ENCODE results near the gene TMED6. TPM values are rescaled to one million over a fixed set of nuclear protein-coding genes. Genes with fewer than 3 reads are reported as not detected.

Gene TMED6
- under 1 TPM; 0.53 to 0.66 TPM for total RNA-seq
- not detected for polyA plus RNA-seq (2013, experiment 1 of 2)
- polyA plus RNA-seq (2013, experiment 2 of 2): not detected
- long read RNA-seq, experiment 1: 0 reads
- long read RNA-seq, experiment 2: 0 reads
- long read RNA-seq, experiment 3: 0 reads
- long read RNA-seq, experiment 4: 0 reads

DNA sequence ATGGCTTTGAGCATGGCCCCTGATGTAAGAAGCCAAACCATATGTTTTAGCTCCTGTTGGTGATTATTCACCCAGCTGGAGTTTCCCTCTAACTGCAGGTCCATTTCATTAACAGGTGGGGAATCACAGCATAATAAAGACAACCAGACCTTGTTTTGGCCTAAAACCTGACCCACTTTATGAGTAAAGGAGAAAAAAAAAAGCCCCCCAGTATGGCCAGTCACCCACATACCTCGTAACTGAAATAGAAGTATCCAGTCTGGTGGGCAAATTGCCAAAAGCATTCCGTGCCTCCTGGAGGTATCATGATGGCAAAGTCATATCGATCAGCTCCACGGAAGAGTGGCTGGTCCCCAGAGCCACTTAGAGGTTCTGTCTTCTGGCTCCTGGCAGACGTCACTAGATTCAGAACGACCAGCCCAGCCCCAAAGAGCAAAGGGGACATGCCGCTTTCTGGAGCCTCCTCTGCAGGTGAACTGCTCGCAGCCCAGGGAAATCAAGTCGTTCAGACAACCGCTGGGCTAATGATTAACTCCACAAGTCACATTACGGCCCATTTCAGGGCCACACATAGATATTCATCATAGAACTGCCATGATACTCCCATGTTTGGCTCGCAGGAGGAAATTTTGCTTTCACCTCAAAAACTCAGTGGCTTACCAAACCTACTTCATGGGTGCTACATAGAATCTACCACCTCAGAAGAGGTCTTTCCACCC lies at the start of gene TMED6:
TSS of gene TMED6 (minus strand) at position 478 of the 719 bp plus-strand sequence. CDS start at position 445, 33 bp downstream.
- Histone ChIP-seq H3K4me1 (ENCODE audit: control insufficient read depth, insufficient read depth, low read length) (peaks cover 3% of the 10 kb centered on the region), H3K36me3 (ENCODE audit: control insufficient read depth, insufficient read depth, low read length) (peaks cover 24% of the 10 kb centered on the region), H3K9ac (ENCODE audit: extremely low read depth, low read length, poor library complexity, severe bottlenecking) (no peak within 1 kb of the TSS), H3K9me3 (ENCODE audit: control insufficient read depth, low read length) (no peaks in the 10 kb centered on the region), H3K4me3 (ENCODE audit: low read length) (no peak within 1 kb of the TSS), H3K27me3 (ENCODE audit: control insufficient read depth, insufficient read depth, low read length, poor library complexity, severe bottlenecking) (no peaks in the 10 kb centered on the region), H3K27ac (ENCODE audit: low read depth, low read length) (no peak within 1 kb of the TSS)
- DNase-seq: no peak
- TF ChIP-seq, protein P1, sequence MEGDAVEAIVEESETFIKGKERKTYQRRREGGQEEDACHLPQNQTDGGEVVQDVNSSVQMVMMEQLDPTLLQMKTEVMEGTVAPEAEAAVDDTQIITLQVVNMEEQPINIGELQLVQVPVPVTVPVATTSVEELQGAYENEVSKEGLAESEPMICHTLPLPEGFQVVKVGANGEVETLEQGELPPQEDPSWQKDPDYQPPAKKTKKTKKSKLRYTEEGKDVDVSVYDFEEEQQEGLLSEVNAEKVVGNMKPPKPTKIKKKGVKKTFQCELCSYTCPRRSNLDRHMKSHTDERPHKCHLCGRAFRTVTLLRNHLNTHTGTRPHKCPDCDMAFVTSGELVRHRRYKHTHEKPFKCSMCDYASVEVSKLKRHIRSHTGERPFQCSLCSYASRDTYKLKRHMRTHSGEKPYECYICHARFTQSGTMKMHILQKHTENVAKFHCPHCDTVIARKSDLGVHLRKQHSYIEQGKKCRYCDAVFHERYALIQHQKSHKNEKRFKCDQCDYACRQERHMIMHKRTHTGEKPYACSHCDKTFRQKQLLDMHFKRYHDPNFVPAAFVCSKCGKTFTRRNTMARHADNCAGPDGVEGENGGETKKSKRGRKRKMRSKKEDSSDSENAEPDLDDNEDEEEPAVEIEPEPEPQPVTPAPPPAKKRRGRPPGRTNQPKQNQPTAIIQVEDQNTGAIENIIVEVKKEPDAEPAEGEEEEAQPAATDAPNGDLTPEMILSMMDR (conservative IDR thresholded peaks at IDR 0.05): no peak
- WGBS, 2 experiments (ENCODE audit: insufficient coverage in 1 of 2, insufficient read length in 1 of 2): 92 to 96% methylated on average over 11 to 12 of the region's 12 CpGs
- H3K4me3 Mint-ChIP-seq: no peak within 1 kb of the TSS
- H3K36me3 Mint-ChIP-seq (ENCODE audit: low read depth): peaks cover 24% of the 10 kb centered on the region
- H3K9me3 Mint-ChIP-seq: no peaks in the 10 kb centered on the region
- peaks cover 15% of the 10 kb centered on the region for H3K4me1 Mint-ChIP-seq
- no peak within 1 kb of the TSS for H3K27ac Mint-ChIP-seq
- no peaks in the 10 kb centered on the region for H3K27me3 Mint-ChIP-seq (ENCODE audit: insufficient read depth)

DNA sequence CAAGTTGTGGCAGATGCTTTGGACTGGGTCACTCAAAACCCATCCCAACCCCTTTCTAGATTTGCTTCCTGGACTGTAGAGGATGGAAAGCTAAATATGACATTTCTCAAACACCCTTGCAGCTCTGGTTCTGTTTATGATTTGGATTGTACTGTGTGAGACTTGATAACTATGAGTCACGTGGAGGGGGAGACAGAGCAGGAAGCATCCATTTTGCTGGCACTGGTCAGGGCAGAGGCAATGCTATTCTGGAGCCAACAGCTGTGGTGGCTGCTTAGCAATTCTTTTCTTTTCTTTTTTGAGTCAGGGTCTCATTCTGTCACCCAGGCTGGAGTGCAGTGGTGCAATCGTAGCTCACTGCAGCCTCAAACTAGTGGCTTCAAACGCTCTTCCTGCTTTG lies 47.8 kb upstream of the TMED6 start:
- H3K4me3 ChIP-seq (ENCODE audit: low read length): no peak overlapping the region
- Mint-ChIP-seq H3K9me3 (no peaks in the 10 kb centered on the region), H3K4me3 (no peak overlapping the region), H3K27ac (no peak overlapping the region), H3K4me1 (peaks cover 22% of the 10 kb centered on the region), H3K27me3 (ENCODE audit: insufficient read depth) (no peaks in the 10 kb centered on the region), H3K36me3 (ENCODE audit: low read depth) (no peaks in the 10 kb centered on the region)
- WGBS, 2 experiments (ENCODE audit: insufficient coverage in 1 of 2, insufficient read length in 1 of 2): 84 to 91% methylated on average over 3 of the region's 3 CpGs
- no peak overlapping the region for H3K9ac ChIP-seq (ENCODE audit: extremely low read depth, low read length, poor library complexity, severe bottlenecking)
- DNase-seq: no peak
- H3K27me3 ChIP-seq (ENCODE audit: control insufficient read depth, insufficient read depth, low read length, poor library complexity, severe bottlenecking): no peaks in the 10 kb centered on the region
- TF ChIP-seq, protein P1 (conservative IDR thresholded peaks at IDR 0.05): no peak
- H3K4me1 ChIP-seq (ENCODE audit: control insufficient read depth, insufficient read depth, low read length): peaks cover 2% of the 10 kb centered on the region
- H3K27ac ChIP-seq (ENCODE audit: low read depth, low read length): no peak overlapping the region
- no peaks in the 10 kb centered on the region for H3K36me3 ChIP-seq (ENCODE audit: control insufficient read depth, insufficient read depth, low read length)
- H3K9me3 ChIP-seq (ENCODE audit: control insufficient read depth, low read length): no peaks in the 10 kb centered on the region

DNA sequence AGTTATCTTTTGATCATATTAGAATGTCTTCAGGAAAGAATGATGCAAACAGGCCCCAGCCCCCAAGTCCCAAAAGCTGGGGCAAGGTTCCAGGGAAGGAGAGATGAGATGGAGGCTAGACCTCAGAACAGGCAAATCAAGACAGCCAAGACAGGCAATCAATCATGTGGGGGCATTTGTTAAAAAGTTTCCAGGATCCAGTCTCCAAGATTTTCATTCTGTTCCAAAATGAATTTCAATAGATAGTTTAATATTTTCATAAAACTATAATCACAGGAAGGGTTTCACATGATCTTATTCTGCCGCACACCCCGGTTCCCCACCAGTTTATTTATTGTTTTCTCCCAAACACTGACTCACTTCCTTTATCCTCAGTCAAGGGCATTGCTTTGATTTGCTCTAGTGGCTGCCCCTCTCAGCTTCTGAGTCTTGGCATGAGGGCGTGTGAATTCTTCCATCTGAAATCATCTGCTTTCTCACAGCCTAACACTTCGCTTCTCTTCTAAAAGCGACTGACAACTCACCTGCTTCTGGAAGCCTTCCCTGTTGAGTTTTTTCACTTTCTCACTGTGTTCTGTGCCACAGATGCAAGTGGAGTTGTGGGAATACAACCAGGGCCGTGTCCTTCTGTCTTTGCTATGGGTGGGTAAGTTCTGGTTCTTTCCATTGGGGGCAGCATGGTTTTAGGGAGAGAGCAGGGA lies 46.4 kb upstream of the TMED6 start:
- H3K4me1 ChIP-seq (ENCODE audit: control insufficient read depth, insufficient read depth, low read length): no peaks in the 10 kb centered on the region
- no peak overlapping the region for H3K4me3 ChIP-seq (ENCODE audit: low read length)
- no peak overlapping the region for H3K27ac ChIP-seq (ENCODE audit: low read depth, low read length)
- H3K9ac ChIP-seq (ENCODE audit: extremely low read depth, low read length, poor library complexity, severe bottlenecking): no peak overlapping the region
- Mint-ChIP-seq H3K27ac (peak overlapping the region; percentile 77), H3K4me3 (no peak overlapping the region), H3K4me1 (peaks cover 17% of the 10 kb centered on the region), H3K36me3 (ENCODE audit: low read depth) (no peaks in the 10 kb centered on the region), H3K9me3 (no peaks in the 10 kb centered on the region), H3K27me3 (ENCODE audit: insufficient read depth) (no peaks in the 10 kb centered on the region)
- DNase-seq: peak; percentile 87
- 38 to 47% methylated on average over 3 to 6 of the region's 6 CpGs for WGBS, 2 experiments (ENCODE audit: insufficient coverage in 1 of 2, insufficient read length in 1 of 2)
- no peaks in the 10 kb centered on the region for H3K36me3 ChIP-seq (ENCODE audit: control insufficient read depth, insufficient read depth, low read length)
- H3K27me3 ChIP-seq (ENCODE audit: control insufficient read depth, insufficient read depth, low read length, poor library complexity, severe bottlenecking): no peaks in the 10 kb centered on the region
- no peaks in the 10 kb centered on the region for H3K9me3 ChIP-seq (ENCODE audit: control insufficient read depth, low read length)
- TF ChIP-seq, protein P1 (conservative IDR thresholded peaks at IDR 0.05): peak; percentile 81

Data from endodermal cell (in vitro differentiated cells).